ENCODE measurements around the gene TAP2. TPM values are rescaled to one million over a fixed set of nuclear protein-coding genes. Genes with fewer than 3 reads are reported as not detected.
"Not testable (repeated sequence)": the region's sequence is repeated elsewhere in the genome, so short reads cannot be mapped to it uniquely, and the experiment has no call there.

The TAP2 gene
- total RNA-seq, 1 experiment from 2014 or later, result 93.0 TPM

GRCh38 chr6:32807020-32807580 lies 31.4 kb downstream of the TAP2 start:
- DNase-seq, result no peak
- Histone ChIP-seq H3K27ac (ENCODE audit: low read length) (no peak overlapping the region), H3K4me2 (ENCODE audit: low read depth, low read length, poor library complexity, severe bottlenecking) (no peak overlapping the region)

GRCh38 chr6:32805404-32805803 lies 33.1 kb downstream of the TAP2 start:
- not testable (repeated sequence) for H3K4me3 ChIP-seq (ENCODE audit: low read length); H3K36me3 ChIP-seq (ENCODE audit: insufficient read depth, low read length); H3K4me1 ChIP-seq (ENCODE audit: low read length); H2AFZ ChIP-seq (ENCODE audit: low read length); H3K4me2 ChIP-seq (ENCODE audit: low read depth, low read length, poor library complexity, severe bottlenecking); H3K9me2 ChIP-seq (replicated peaks; ENCODE audit: insufficient read depth, low read length); H3K79me2 ChIP-seq (ENCODE audit: low read length); H3K9ac ChIP-seq (ENCODE audit: low read length); DNase-seq; H3K27ac ChIP-seq (ENCODE audit: low read length); H3K9me3 ChIP-seq (ENCODE audit: low read length); H3K27me3 ChIP-seq (ENCODE audit: low read length); H4K20me1 ChIP-seq (ENCODE audit: insufficient read depth, low read depth, low read length)

More at GRCh38 chr6:32807020-32807580, 31.4 kb downstream of the TAP2 start:
- H3K4me1 ChIP-seq (ENCODE audit: low read length), result peaks cover 6% of the 10 kb centered on the region
- no peaks in the 10 kb centered on the region for H4K20me1 ChIP-seq (ENCODE audit: insufficient read depth, low read depth, low read length)
- no peaks in the 10 kb centered on the region for H3K79me2 ChIP-seq (ENCODE audit: low read length)
- no peak overlapping the region for H3K9ac ChIP-seq (ENCODE audit: low read length)
- H3K4me3 ChIP-seq (ENCODE audit: low read length), result no peak overlapping the region
- no peaks in the 10 kb centered on the region for H3K9me3 ChIP-seq (ENCODE audit: low read length)
- no peaks in the 10 kb centered on the region for H3K27me3 ChIP-seq (ENCODE audit: low read length)
- no peaks in the 10 kb centered on the region for H3K9me2 ChIP-seq (replicated peaks; ENCODE audit: insufficient read depth, low read length)
- H2AFZ ChIP-seq (ENCODE audit: low read length), result no peak overlapping the region
- H3K36me3 ChIP-seq (ENCODE audit: insufficient read depth, low read length), result no peaks in the 10 kb centered on the region

GRCh38 chr6:32803416-32803815 lies 35.1 kb downstream of the TAP2 start:
- Histone ChIP-seq H2AFZ (ENCODE audit: low read length) (no peak overlapping the region), H3K36me3 (ENCODE audit: insufficient read depth, low read length) (no peaks in the 10 kb centered on the region), H3K9me3 (ENCODE audit: low read length) (peaks cover 4% of the 10 kb centered on the region; the same call in 1 of the 2 replicates), H3K9me2 (replicated peaks; ENCODE audit: insufficient read depth, low read length) (no peaks in the 10 kb centered on the region), H3K79me2 (ENCODE audit: low read length) (no peaks in the 10 kb centered on the region), H3K4me2 (ENCODE audit: low read depth, low read length, poor library complexity, severe bottlenecking) (no peak overlapping the region), H3K4me3 (ENCODE audit: low read length) (no peak overlapping the region), H3K27me3 (ENCODE audit: low read length) (no peaks in the 10 kb centered on the region), H3K27ac (ENCODE audit: low read length) (no peak overlapping the region), H3K9ac (ENCODE audit: low read length) (no peak overlapping the region), H3K4me1 (ENCODE audit: low read length) (no peaks in the 10 kb centered on the region), H4K20me1 (ENCODE audit: insufficient read depth, low read depth, low read length) (no peaks in the 10 kb centered on the region)
- DNase-seq, result no peak

GRCh38 chr6:32799740-32800139 lies 38.8 kb downstream of the TAP2 start:
- Histone ChIP-seq H3K79me2 (ENCODE audit: low read length) (no peaks in the 10 kb centered on the region), H2AFZ (ENCODE audit: low read length) (no peak overlapping the region), H3K27ac (ENCODE audit: low read length) (no peak overlapping the region), H4K20me1 (ENCODE audit: insufficient read depth, low read depth, low read length) (no peaks in the 10 kb centered on the region), H3K4me1 (ENCODE audit: low read length) (peaks cover 15% of the 10 kb centered on the region), H3K4me2 (ENCODE audit: low read depth, low read length, poor library complexity, severe bottlenecking) (no peak overlapping the region), H3K9me3 (ENCODE audit: low read length) (peaks cover 7% of the 10 kb centered on the region; the same call in 1 of the 2 replicates), H3K36me3 (ENCODE audit: insufficient read depth, low read length) (no peaks in the 10 kb centered on the region), H3K27me3 (ENCODE audit: low read length) (no peaks in the 10 kb centered on the region), H3K9me2 (replicated peaks; ENCODE audit: insufficient read depth, low read length) (no peaks in the 10 kb centered on the region), H3K9ac (ENCODE audit: low read length) (no peak overlapping the region), H3K4me3 (ENCODE audit: low read length) (no peak overlapping the region)
- no peak for DNase-seq

- H3K27me3 ChIP-seq (ENCODE audit: low read length), result no peaks in the 10 kb centered on the region
- H2AFZ ChIP-seq (ENCODE audit: low read length), result no peak overlapping the region
- H3K9me3 ChIP-seq (ENCODE audit: low read length), result peaks cover 7% of the 10 kb centered on the region; the same call in 1 of the 2 replicates
- no peak overlapping the region for H3K4me2 ChIP-seq (ENCODE audit: low read depth, low read length, poor library complexity, severe bottlenecking)
- no peaks in the 10 kb centered on the region for H4K20me1 ChIP-seq (ENCODE audit: insufficient read depth, low read depth, low read length)
- DNase-seq, result no peak
- H3K27ac ChIP-seq (ENCODE audit: low read length), result no peak overlapping the region
- H3K9me2 ChIP-seq (replicated peaks; ENCODE audit: insufficient read depth, low read length), result no peaks in the 10 kb centered on the region
- H3K4me3 ChIP-seq (ENCODE audit: low read length), result no peak overlapping the region
- H3K4me1 ChIP-seq (ENCODE audit: low read length), result peaks cover 20% of the 10 kb centered on the region
- no peak overlapping the region for H3K9ac ChIP-seq (ENCODE audit: low read length)
- no peaks in the 10 kb centered on the region for H3K36me3 ChIP-seq (ENCODE audit: insufficient read depth, low read length)
- no peaks in the 10 kb centered on the region for H3K79me2 ChIP-seq (ENCODE audit: low read length)
Measured at GRCh38 chr6:32799168-32799567, 39.4 kb downstream of the TAP2 start.

GRCh38 chr6:32796848-32797776 lies 41.4 kb downstream of the TAP2 start:
- Histone ChIP-seq H4K20me1 (ENCODE audit: insufficient read depth, low read depth, low read length) (no peaks in the 10 kb centered on the region), H3K79me2 (ENCODE audit: low read length) (no peaks in the 10 kb centered on the region), H2AFZ (ENCODE audit: low read length) (peak overlapping the region; percentile 86), H3K27ac (ENCODE audit: low read length) (peak overlapping the region; percentile 69), H3K9me2 (replicated peaks; ENCODE audit: insufficient read depth, low read length) (no peaks in the 10 kb centered on the region), H3K9me3 (ENCODE audit: low read length) (peaks cover 7% of the 10 kb centered on the region; the same call in 1 of the 2 replicates), H3K36me3 (ENCODE audit: insufficient read depth, low read length) (no peaks in the 10 kb centered on the region), H3K27me3 (ENCODE audit: low read length) (no peaks in the 10 kb centered on the region), H3K4me3 (ENCODE audit: low read length) (peak overlapping the region; percentile 55), H3K4me1 (ENCODE audit: low read length) (peaks cover 26% of the 10 kb centered on the region), H3K9ac (ENCODE audit: low read length) (peak overlapping the region; percentile 62), H3K4me2 (ENCODE audit: low read depth, low read length, poor library complexity, severe bottlenecking) (peak overlapping the region; percentile 69)
- DNase-seq, result peak; percentile 95

GRCh38 chr6:32794510-32794909 lies 44.0 kb downstream of the TAP2 start:
- no peaks in the 10 kb centered on the region for H4K20me1 ChIP-seq (ENCODE audit: insufficient read depth, low read depth, low read length)
- no peak overlapping the region for H3K4me2 ChIP-seq (ENCODE audit: low read depth, low read length, poor library complexity, severe bottlenecking)
- H3K4me3 ChIP-seq (ENCODE audit: low read length), result no peak overlapping the region
- DNase-seq, result no peak
- H3K9me2 ChIP-seq (replicated peaks; ENCODE audit: insufficient read depth, low read length), result no peaks in the 10 kb centered on the region
- peaks cover 7% of the 10 kb centered on the region; the same call in 1 of the 2 replicates for H3K9me3 ChIP-seq (ENCODE audit: low read length)
- H3K36me3 ChIP-seq (ENCODE audit: insufficient read depth, low read length), result no peaks in the 10 kb centered on the region
- H3K4me1 ChIP-seq (ENCODE audit: low read length), result peaks cover 26% of the 10 kb centered on the region
- H2AFZ ChIP-seq (ENCODE audit: low read length), result peak overlapping the region; percentile 65; the same call in 1 of the 2 replicates
- no peaks in the 10 kb centered on the region for H3K79me2 ChIP-seq (ENCODE audit: low read length)
- H3K27ac ChIP-seq (ENCODE audit: low read length), result no peak overlapping the region
- H3K9ac ChIP-seq (ENCODE audit: low read length), result no peak overlapping the region; the same call in 1 of the 2 replicates
- no peaks in the 10 kb centered on the region for H3K27me3 ChIP-seq (ENCODE audit: low read length)

GRCh38 chr6:32792901-32793435 lies 45.6 kb downstream of the TAP2 start:
- H3K9me3 ChIP-seq (ENCODE audit: low read length), result no peaks in the 10 kb centered on the region
- H3K27me3 ChIP-seq (ENCODE audit: low read length), result no peaks in the 10 kb centered on the region
- H3K9me2 ChIP-seq (replicated peaks; ENCODE audit: insufficient read depth, low read length), result no peaks in the 10 kb centered on the region

More at GRCh38 chr6:32792901-32793435, 45.6 kb downstream of the TAP2 start:
- no peak for DNase-seq
- Histone ChIP-seq H3K9ac (ENCODE audit: low read length) (no peak overlapping the region), H3K79me2 (ENCODE audit: low read length) (no peaks in the 10 kb centered on the region), H4K20me1 (ENCODE audit: insufficient read depth, low read depth, low read length) (no peaks in the 10 kb centered on the region), H2AFZ (ENCODE audit: low read length) (no peak overlapping the region), H3K4me1 (ENCODE audit: low read length) (peaks cover 26% of the 10 kb centered on the region), H3K4me3 (ENCODE audit: low read length) (no peak overlapping the region), H3K36me3 (ENCODE audit: insufficient read depth, low read length) (no peaks in the 10 kb centered on the region), H3K27ac (ENCODE audit: low read length) (no peak overlapping the region), H3K4me2 (ENCODE audit: low read depth, low read length, poor library complexity, severe bottlenecking) (no peak overlapping the region)
